ENCODE data around the gene CXCR4.

- TF ChIP-seq CTCF (IDR thresholded peaks at IDR 0.05; ENCODE audit: low read length), result no peak
- no peak for TF ChIP-seq EZH2 (IDR thresholded peaks at IDR 0.05; ENCODE audit: borderline replicate concordance, low read length)
These were observed 49.2 kb downstream of the CXCR4 start for GRCh38 chr2:136068581-136069227.
